Mammary epithelial cell (primary cell): ENCODE measurements around the gene FGFR4.

Source experiments
- EZH2 ChIP-seq: IDR thresholded peaks from 2 replicates; pipeline ENCODE4 v1.6.1; 2012; ENCODE audit warnings: low read length, inconsistent platforms, borderline replicate concordance
- TF ChIP-seq, protein P1 (sequence below), 2 donors: IDR thresholded peaks in 1 of 2; conservative IDR thresholded peaks in 1 of 2; 2 replicates each; pipeline ENCODE4 v1.5.1; 2011 to 2012; ENCODE audit warnings: inconsistent platforms in 2 of 2, low read length in 2 of 2, mild to moderate bottlenecking in 2 of 2, control low read depth in 1 of 2, low read depth in 1 of 2; ENCODE audit not compliant: insufficient read depth in 1 of 2; ENCODE audit errors: extremely low read depth in 1 of 2

GRCh38 chr5:177085985-177086653 is 596 bp upstream of the FGFR4 start:
- TF ChIP-seq, protein P1, sequence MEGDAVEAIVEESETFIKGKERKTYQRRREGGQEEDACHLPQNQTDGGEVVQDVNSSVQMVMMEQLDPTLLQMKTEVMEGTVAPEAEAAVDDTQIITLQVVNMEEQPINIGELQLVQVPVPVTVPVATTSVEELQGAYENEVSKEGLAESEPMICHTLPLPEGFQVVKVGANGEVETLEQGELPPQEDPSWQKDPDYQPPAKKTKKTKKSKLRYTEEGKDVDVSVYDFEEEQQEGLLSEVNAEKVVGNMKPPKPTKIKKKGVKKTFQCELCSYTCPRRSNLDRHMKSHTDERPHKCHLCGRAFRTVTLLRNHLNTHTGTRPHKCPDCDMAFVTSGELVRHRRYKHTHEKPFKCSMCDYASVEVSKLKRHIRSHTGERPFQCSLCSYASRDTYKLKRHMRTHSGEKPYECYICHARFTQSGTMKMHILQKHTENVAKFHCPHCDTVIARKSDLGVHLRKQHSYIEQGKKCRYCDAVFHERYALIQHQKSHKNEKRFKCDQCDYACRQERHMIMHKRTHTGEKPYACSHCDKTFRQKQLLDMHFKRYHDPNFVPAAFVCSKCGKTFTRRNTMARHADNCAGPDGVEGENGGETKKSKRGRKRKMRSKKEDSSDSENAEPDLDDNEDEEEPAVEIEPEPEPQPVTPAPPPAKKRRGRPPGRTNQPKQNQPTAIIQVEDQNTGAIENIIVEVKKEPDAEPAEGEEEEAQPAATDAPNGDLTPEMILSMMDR (conservative IDR thresholded peaks at IDR 0.05 in 1 of 2, IDR thresholded peaks at IDR 0.05 in 1 of 2; ENCODE audit: extremely low read depth in 1 of 2, insufficient read depth in 1 of 2, low read depth in 1 of 2, low read length in 2 of 2): no peak
- no peak for TF ChIP-seq EZH2
